Activated B cell treated with CpG ODN at 0.5 μM for 24 hours (primary cell): ENCODE results near the gene SGSM2. TPM values are rescaled to one million over a fixed set of nuclear protein-coding genes. Genes with fewer than 3 reads are reported as not detected.
A peak's percentile ranks its signal among the peaks of the same experiment; 100 is the strongest.

Experiments used
- ATAC-seq: fragments of 200-7000 bp; cut with Tn5 transposase; one replicate; pipeline ENCODE4 v1.10.0; 2021; ENCODE audit warnings: low read depth, mild to moderate bottlenecking, moderate library complexity
- CTCF ChIA-PET: fragments of 350-600 bp; sonication (Branson Sonifier 250); formaldehyde crosslinking; loops from one replicate; lab custom pipeline; 2021; ENCODE audit warnings: antibody characterized with exemption; lab: Charles Lee
- POLR2A ChIA-PET: fragments of 350-600 bp; sonication (Branson Sonifier 250); formaldehyde crosslinking; loops from one replicate; lab custom pipeline; 2021; ENCODE audit warnings: antibody characterized with exemption; lab: Charles Lee
- DNase-seq: peaks from one replicate; pipeline ENCODE4 v3.0.0; 2022
- H3K27ac Mint-ChIP-seq: one replicate; pipeline ENCODE4 v1.8.0; 2020; ENCODE audit warnings: mixed read lengths
- H3K27me3 Mint-ChIP-seq: one replicate; pipeline ENCODE4 v1.8.0; 2021; ENCODE audit warnings: mixed read lengths
- H3K36me3 Mint-ChIP-seq: one replicate; pipeline ENCODE4 v1.8.0; 2021; ENCODE audit warnings: low read depth, mixed read lengths
- H3K4me1 Mint-ChIP-seq: one replicate; pipeline ENCODE4 v1.8.0; 2021; ENCODE audit warnings: mixed read lengths
- H3K4me3 Mint-ChIP-seq: one replicate; pipeline ENCODE4 v1.8.0; 2020; ENCODE audit warnings: mild to moderate bottlenecking, mixed read lengths
- H3K9me3 Mint-ChIP-seq: one replicate; pipeline ENCODE4 v1.8.0; 2020; ENCODE audit warnings: mixed read lengths
- intact Hi-C: fragments of 100-400 bp; cut with micrococcal nuclease; formaldehyde crosslinking; loops from one replicate; pipeline ENCODE4 v1.15.1; 2024
- total RNA-seq: library from RNA; stranded (reverse); gene quantifications from 2 replicates; pipeline ENCODE4 v1.2.3, GENCODE V29; 2022
- TF ChIP-seq, protein P1 (sequence below): fragments of 200-600 bp; IDR thresholded peaks from one replicate; pipeline ENCODE4 v1.8.0; 2022; ENCODE audit warnings: antibody characterized with exemption, mild to moderate bottlenecking

SGSM2 gene
- total RNA-seq, 1 donor from 2014 or later: 60.5 TPM

DNA sequence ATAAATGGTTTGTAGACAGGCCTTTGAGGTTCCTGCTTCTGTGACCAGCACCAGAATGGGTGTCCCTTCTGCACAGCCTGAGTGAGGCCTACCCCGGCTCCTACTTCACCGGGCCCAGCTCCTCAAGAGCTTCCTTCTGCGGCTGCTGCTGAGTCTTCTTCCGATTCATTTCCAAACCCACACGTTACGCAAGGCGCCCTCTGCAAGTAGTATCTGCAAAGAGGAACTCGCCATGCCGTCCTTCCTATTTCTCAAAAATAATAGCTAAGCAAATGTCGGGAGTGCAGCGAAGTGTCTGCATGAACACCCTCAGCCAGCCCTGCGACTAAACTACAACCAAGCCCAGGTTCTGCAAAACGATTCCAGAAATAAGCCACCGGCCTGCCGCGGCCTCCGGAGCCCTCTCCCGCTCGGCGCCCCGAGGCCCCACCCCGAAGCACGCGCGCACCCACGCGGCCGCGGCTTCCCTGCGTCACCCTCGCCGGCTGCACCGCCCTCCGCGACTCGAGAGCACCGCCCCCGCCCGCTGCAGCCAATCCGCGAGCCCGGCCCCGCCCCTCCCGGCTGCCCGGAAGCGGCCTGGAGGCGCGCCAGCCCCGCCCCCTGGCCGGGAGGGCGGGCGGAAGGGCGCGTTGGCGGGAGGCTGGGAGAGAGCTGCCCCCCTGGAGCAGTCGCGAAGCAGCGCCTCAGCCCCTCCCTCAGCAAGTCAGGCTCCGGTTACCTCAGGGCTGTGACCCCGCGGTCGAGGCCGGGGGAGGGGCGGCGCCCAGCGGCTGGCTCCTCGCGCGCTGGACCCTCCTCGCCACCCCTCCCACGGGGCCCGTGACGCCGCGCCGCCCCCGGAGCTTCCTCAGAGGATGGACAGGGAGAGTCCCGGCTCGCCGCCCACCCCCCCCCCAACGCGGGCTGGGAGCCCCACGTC lies 55.2 kb downstream of the SGSM2 start:
- Mint-ChIP-seq H3K27me3 (no peaks in the 10 kb centered on the region), H3K4me3 (peak overlapping the region; percentile 98), H3K9me3 (no peaks in the 10 kb centered on the region), H3K4me1 (peaks cover 50% of the 10 kb centered on the region), H3K36me3 (peaks cover 14% of the 10 kb centered on the region), H3K27ac (peak overlapping the region; percentile 98)
- CTCF ChIA-PET: interaction anchor here (1.6 to 2.9 kb wide), 3 partner anchors 9 to 23 kb away, joined by 6 to 36 read pairs (median 23); no protein-coding TSS in a partner anchor
- POLR2A ChIA-PET: interaction anchor here (0.5 to 4.4 kb wide), 18 partner anchors 9 to 1368 kb away, joined by 3 to 103 read pairs (median 4); partner anchors contain the start of genes MNT, PAFAH1B1, SMG6 and SRR
- intact Hi-C loops: loop anchor here (1.0 to 2.0 kb wide), 4 partner anchors 9 to 318 kb away; partner anchors contain the start of genes CLUH, MNT, SGSM2 and TSR1
- ATAC-seq (peak; percentile 69), DNase-seq (peak; percentile 99)
- TF ChIP-seq, protein P1, sequence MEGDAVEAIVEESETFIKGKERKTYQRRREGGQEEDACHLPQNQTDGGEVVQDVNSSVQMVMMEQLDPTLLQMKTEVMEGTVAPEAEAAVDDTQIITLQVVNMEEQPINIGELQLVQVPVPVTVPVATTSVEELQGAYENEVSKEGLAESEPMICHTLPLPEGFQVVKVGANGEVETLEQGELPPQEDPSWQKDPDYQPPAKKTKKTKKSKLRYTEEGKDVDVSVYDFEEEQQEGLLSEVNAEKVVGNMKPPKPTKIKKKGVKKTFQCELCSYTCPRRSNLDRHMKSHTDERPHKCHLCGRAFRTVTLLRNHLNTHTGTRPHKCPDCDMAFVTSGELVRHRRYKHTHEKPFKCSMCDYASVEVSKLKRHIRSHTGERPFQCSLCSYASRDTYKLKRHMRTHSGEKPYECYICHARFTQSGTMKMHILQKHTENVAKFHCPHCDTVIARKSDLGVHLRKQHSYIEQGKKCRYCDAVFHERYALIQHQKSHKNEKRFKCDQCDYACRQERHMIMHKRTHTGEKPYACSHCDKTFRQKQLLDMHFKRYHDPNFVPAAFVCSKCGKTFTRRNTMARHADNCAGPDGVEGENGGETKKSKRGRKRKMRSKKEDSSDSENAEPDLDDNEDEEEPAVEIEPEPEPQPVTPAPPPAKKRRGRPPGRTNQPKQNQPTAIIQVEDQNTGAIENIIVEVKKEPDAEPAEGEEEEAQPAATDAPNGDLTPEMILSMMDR: no peak

DNA sequence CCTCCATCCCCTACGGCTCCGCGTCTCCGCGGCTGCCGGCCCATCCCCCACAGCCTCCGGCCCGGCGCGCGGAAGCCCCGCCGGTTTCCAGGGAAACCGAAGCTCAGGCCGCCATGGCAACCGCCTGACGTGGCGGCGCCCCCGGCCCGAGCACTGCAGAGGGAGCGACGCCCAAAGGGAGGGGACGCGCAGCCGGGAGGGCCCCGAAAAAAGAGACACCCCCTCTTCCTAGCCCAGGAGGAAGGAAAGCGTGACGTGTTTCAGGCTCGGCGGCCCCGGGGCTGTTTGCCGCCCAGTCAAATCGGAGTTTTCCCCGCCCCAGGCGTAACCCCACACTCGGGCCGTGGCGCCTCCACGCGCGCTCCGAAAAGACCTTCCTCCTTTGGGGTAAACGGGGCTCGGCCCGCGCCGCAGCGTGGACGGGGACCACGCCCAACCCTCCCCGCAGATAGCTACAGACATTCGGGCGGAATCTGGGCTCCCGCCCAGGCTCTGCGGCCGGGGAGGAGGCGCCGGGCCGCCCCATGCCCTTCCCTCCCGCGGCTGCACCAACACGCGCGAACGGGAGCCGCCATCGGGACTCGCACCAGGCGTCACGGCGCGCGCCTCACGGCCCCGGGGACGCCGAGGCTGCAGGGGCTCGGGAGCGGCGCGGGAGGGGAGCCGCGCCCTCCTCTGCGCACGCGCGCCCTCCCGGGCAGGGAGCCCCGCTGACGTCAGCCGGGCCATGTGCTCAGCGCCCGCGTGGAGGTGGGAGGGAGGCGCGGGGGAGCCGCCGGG lies 56.1 kb downstream of the SGSM2 start:
- H3K9me3 Mint-ChIP-seq: no peaks in the 10 kb centered on the region
- H3K4me3 Mint-ChIP-seq: peak overlapping the region; percentile 86
- DNase-seq (peak; percentile 89), ATAC-seq (peak; percentile 46)
- H3K4me1 Mint-ChIP-seq: peaks cover 59% of the 10 kb centered on the region
- H3K27ac Mint-ChIP-seq: peak overlapping the region; percentile 85
- TF ChIP-seq, protein P1: no peak
- intact Hi-C loops: loop anchor here (2.0 kb wide), 2 partner anchors 57 to 317 kb away; partner anchors contain the start of genes CLUH, SGSM2 and TSR1
- H3K27me3 Mint-ChIP-seq: no peaks in the 10 kb centered on the region
- CTCF ChIA-PET: interaction anchor here (1.6 to 2.9 kb wide), 2 partner anchors 8 to 11 kb away, joined by 6 to 36 read pairs; no protein-coding TSS in a partner anchor
- POLR2A ChIA-PET: interaction anchor here (0.6 to 4.4 kb wide), 10 partner anchors 9 to 1367 kb away, joined by 3 to 103 read pairs (median 6); partner anchors contain the start of genes MNT, PAFAH1B1, SMG6 and SRR
- peaks cover 7% of the 10 kb centered on the region for H3K36me3 Mint-ChIP-seq

DNA sequence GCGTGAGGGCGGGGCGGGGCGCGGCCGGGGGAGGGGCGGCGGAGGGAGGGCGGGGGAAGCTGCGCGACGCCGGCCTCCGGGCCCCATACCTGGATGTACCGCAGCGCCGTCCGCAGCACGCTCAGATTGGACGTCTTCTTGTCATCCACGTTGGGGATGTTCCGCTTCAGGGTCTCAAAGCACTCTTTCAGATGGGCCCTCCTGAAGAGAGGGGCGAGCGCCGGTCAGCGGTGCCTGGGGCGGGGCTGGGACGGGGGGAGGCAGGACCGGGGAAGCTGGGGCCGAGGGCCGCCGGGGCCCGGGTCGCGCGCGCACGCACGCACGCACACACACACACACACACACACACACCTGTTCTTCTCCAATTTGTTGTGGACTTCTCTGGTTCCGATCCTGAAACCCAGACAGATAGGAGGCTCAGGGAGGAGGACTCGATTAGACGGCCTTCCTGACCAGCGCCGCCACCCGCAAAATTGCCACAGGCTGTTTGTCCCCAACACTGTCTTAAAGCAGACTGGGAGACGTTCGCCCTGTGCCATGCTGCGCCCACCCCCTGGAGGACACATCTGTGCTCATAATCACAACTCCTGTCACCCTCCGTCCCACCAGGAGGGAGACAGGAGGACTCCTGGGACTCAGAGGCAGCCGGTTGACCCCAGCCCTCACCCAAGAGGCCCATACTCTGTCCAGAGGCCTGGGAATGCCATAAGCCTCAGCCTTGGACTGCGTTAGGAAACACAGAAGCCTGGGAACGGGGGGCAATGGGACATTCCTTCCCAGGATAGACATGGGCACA lies 56.9 kb downstream of the SGSM2 start:
- peak overlapping the region; percentile 72 for H3K4me3 Mint-ChIP-seq
- DNase-seq: no peak
- no peaks in the 10 kb centered on the region for H3K9me3 Mint-ChIP-seq
- peaks cover 67% of the 10 kb centered on the region for H3K4me1 Mint-ChIP-seq
- TF ChIP-seq, protein P1: no peak
- ChIA-PET CTCF (interaction anchor here (2.9 kb wide), 1 partner anchor 11 kb away, joined by 36 read pairs; no protein-coding TSS in a partner anchor), POLR2A (interaction anchor here (1.4 to 4.4 kb wide), 4 partner anchors 8 to 610 kb away, joined by 4 to 103 read pairs (median 14); partner anchors contain the start of genes MNT and TSR1)
- H3K27ac Mint-ChIP-seq: peak overlapping the region; percentile 66
- ATAC-seq: no peak
- H3K27me3 Mint-ChIP-seq: no peaks in the 10 kb centered on the region
- intact Hi-C loops: loop anchor here (2.0 kb wide), 2 partner anchors 57 to 317 kb away; partner anchors contain the start of genes CLUH, SGSM2 and TSR1
- peaks cover 3% of the 10 kb centered on the region for H3K36me3 Mint-ChIP-seq

DNA sequence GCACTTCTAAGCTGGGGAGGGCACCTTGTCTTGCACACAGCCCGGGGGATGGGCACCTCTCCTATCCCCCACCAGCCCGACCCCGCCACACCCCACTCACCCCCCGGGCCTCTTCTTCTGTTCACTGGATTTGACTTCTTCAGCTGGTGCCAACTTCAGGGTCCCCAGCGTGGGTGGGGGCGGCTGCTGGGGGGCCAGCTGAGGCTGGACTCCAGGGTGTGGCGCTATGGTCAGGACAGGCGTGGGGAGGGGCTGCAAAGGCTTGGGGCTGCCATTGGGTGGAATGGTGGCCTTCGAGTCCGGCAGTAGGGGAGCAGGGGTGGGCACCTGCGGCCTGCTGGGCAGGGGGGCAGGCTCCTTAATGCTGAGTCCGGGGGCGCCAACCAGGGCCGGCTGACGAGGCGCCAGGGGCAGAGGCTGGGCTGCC lies 57.5 kb downstream of the SGSM2 start:
- ChIA-PET CTCF (no interaction called here), POLR2A (no interaction called here)
- intact Hi-C loops: no loop called here
- Mint-ChIP-seq H3K4me1 (peaks cover 69% of the 10 kb centered on the region), H3K4me3 (peak overlapping the region; percentile 38), H3K36me3 (peaks cover 2% of the 10 kb centered on the region), H3K27me3 (no peaks in the 10 kb centered on the region), H3K9me3 (no peaks in the 10 kb centered on the region), H3K27ac (no peak overlapping the region)
- ATAC-seq (no peak), DNase-seq (no peak)
- TF ChIP-seq, protein P1: no peak
